Natural killer cell (primary cell): ENCODE measurements around the gene ICAM3. TPM values are rescaled to one million over a fixed set of nuclear protein-coding genes. Genes with fewer than 3 reads are reported as not detected.
"Not testable (repeated sequence)": the region's sequence is repeated elsewhere in the genome, so short reads cannot be mapped to it uniquely, and the experiment has no call there.

Experiments
- ATAC-seq, 3 donors: fragments of 150-1000 bp in 2 of 3; fragments of 200-7000 bp in 1 of 3; cut with Tn5 transposase; 1 replicate in 1 of 3; 2 replicates in 2 of 3; pipeline ENCODE4 v1.10.0; 2021; ENCODE audit warnings: mild to moderate bottlenecking in 2 of 3, moderate library complexity in 2 of 3
- DNase-seq, 2 donors: peaks; one replicate each; pipeline versions ENCODE4 v3.0.0 to v3.0.0-alpha.2; 2013 to 2021; ENCODE audit warnings: mixed read lengths in 1 of 2
- H3K27ac ChIP-seq: one replicate; pipeline ENCODE4 v1.5.1; 2013; ENCODE audit warnings: mild to moderate bottlenecking, low read length
- H3K27me3 ChIP-seq: one replicate; pipeline ENCODE4 v1.6.1; 2013; ENCODE audit warnings: low read length; ENCODE audit not compliant: control insufficient read depth, insufficient read depth
- H3K36me3 ChIP-seq: one replicate; pipeline ENCODE4 v1.6.1; 2013; ENCODE audit warnings: low read length; ENCODE audit not compliant: control insufficient read depth, insufficient read depth
- H3K4me1 ChIP-seq: one replicate; pipeline ENCODE4 v1.6.1; 2013; ENCODE audit warnings: low read length; ENCODE audit not compliant: control insufficient read depth, insufficient read depth
- H3K4me3 ChIP-seq: one replicate; pipeline ENCODE4 v1.5.1; 2013; ENCODE audit warnings: low read length
- H3K9me3 ChIP-seq: one replicate; pipeline ENCODE4 v1.6.1; 2013; ENCODE audit warnings: low read length; ENCODE audit not compliant: control insufficient read depth, insufficient read depth
- H3K27ac Mint-ChIP-seq, 2 donors: one replicate each; pipeline ENCODE4 v1.8.0; 2022; ENCODE audit warnings: mild to moderate bottlenecking in 2 of 2, mixed read lengths in 2 of 2, moderate library complexity in 1 of 2
- H3K27me3 Mint-ChIP-seq, 2 donors: one replicate each; pipeline ENCODE4 v1.8.0; 2022; ENCODE audit warnings: low read depth in 2 of 2, mixed read lengths in 2 of 2
- H3K36me3 Mint-ChIP-seq: one replicate; pipeline ENCODE4 v1.8.0; 2022; ENCODE audit warnings: mixed read lengths
- H3K4me1 Mint-ChIP-seq, 2 donors: one replicate each; pipeline ENCODE4 v1.8.0; 2022; ENCODE audit warnings: mixed read lengths in 2 of 2
- H3K4me3 Mint-ChIP-seq: one replicate; pipeline ENCODE4 v1.8.0; 2022; ENCODE audit warnings: mild to moderate bottlenecking, moderate library complexity, mixed read lengths
- H3K9me3 Mint-ChIP-seq, 2 donors: one replicate each; pipeline ENCODE4 v1.8.0; 2022; ENCODE audit warnings: mixed read lengths in 2 of 2
- WGBS: methylation state at CpG from one replicate; pipeline ENCODE4 v1.1.7; 2013; ENCODE audit warnings: missing lambda C conversion rate; ENCODE audit not compliant: insufficient coverage; 5-methylcytosine and 5-hydroxymethylcytosine counted together
- intact Hi-C: fragments of 100-400 bp; cut with micrococcal nuclease; formaldehyde crosslinking; loops from one replicate; pipeline ENCODE4 v1.14.2; 2022
- total RNA-seq, 4 donors: library from RNA; stranded (reverse); fragments of 120-200 nt in 1 of 4; gene quantifications; one replicate each; pipeline versions ENCODE4 v1.2.3 to v1.2.4, GENCODE V29; 2013 to 2022
- TF ChIP-seq, protein P1 (sequence below): fragments of 200-600 bp; IDR thresholded peaks from one replicate; pipeline ENCODE4 v1.8.0; 2022; ENCODE audit warnings: antibody characterized with exemption

ICAM3 gene, protein sequence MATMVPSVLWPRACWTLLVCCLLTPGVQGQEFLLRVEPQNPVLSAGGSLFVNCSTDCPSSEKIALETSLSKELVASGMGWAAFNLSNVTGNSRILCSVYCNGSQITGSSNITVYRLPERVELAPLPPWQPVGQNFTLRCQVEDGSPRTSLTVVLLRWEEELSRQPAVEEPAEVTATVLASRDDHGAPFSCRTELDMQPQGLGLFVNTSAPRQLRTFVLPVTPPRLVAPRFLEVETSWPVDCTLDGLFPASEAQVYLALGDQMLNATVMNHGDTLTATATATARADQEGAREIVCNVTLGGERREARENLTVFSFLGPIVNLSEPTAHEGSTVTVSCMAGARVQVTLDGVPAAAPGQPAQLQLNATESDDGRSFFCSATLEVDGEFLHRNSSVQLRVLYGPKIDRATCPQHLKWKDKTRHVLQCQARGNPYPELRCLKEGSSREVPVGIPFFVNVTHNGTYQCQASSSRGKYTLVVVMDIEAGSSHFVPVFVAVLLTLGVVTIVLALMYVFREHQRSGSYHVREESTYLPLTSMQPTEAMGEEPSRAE
- total RNA-seq: 100 to 1,000 TPM; 189 to 224 (median 199) TPM
- 228 TPM for total RNA-seq (2013)

DNA sequence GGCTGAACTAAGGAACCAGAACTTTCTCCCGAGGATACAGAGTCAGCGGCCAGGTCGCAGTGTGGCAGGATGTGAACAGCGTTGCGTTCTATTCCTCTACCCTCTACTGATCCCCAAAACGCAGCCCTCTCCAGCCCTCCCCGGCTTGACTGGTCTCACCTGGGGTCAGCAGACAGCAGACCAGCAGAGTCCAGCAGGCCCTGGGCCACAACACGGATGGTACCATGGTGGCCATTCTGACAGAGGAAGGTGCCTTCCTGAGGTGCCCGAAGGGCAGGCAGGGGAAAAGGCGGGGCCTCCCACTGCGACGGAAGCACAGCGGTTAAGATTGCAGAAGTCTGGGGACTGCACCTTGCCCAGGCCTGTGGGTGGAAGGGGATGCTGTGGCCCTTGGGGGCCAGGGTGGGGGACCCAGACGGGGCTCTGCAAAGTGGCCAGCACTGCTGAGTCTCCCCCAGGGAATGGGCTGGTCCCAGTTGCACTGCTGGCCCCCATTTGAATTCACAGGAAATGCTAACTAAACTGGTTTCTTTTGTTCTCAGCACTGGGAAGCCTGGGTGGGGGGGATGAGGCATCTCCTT is at the start of gene ICAM3:
ICAM3 (minus strand) TSS at position 245 of the 581 bp plus-strand sequence; CDS start at position 235, 10 bp downstream.
- Mint-ChIP-seq H3K36me3 (no peaks in the 10 kb centered on the region), H3K27me3 (no peaks in the 10 kb centered on the region), H3K4me3 (peak within 1 kb of the TSS; percentile 95), H3K4me1 (peaks cover 15 to 24% of the 10 kb centered on the region in 2 donors), H3K27ac (peak within 1 kb of the TSS; percentile 82 to 92), H3K9me3 (no peaks in the 10 kb centered on the region)
- peak; percentile 49 to 72 for DNase-seq
- peak; percentile 90 to 96 (median 94) for ATAC-seq
- 0% methylated on average over 14 of the region's 14 CpGs for WGBS
- intact Hi-C loops: loop anchor here (2.0 kb wide), 1 partner anchor 71 kb away; no protein-coding TSS in a partner anchor
- Histone ChIP-seq H3K27me3 (no peaks in the 10 kb centered on the region), H3K36me3 (peaks cover 9% of the 10 kb centered on the region), H3K4me1 (peaks cover 34% of the 10 kb centered on the region), H3K9me3 (no peaks in the 10 kb centered on the region), H3K27ac (peak within 1 kb of the TSS; percentile 80), H3K4me3 (peak within 1 kb of the TSS; percentile 87)
- TF ChIP-seq, protein P1, sequence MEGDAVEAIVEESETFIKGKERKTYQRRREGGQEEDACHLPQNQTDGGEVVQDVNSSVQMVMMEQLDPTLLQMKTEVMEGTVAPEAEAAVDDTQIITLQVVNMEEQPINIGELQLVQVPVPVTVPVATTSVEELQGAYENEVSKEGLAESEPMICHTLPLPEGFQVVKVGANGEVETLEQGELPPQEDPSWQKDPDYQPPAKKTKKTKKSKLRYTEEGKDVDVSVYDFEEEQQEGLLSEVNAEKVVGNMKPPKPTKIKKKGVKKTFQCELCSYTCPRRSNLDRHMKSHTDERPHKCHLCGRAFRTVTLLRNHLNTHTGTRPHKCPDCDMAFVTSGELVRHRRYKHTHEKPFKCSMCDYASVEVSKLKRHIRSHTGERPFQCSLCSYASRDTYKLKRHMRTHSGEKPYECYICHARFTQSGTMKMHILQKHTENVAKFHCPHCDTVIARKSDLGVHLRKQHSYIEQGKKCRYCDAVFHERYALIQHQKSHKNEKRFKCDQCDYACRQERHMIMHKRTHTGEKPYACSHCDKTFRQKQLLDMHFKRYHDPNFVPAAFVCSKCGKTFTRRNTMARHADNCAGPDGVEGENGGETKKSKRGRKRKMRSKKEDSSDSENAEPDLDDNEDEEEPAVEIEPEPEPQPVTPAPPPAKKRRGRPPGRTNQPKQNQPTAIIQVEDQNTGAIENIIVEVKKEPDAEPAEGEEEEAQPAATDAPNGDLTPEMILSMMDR: no peak

DNA sequence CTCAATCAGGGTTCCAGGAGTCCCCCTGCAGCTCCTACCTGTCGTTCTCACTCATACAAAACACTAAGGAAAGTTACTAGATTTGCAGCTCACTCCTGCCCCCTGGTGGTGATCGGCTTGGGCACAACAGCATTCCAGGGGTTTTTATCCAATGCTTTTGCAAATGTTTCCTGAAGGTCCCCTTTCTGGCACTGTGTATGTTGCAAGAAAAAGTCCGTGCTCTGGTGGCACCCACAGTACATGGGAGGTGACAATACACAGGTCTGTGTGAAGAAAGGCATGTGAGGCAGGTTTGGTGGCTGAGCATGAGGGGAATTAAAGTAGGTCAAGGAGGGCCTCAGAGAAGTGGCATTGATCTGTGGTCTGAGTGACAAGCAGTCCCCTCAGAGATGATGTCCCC is 49.5 kb upstream of the ICAM3 start:
- intact Hi-C loops: loop anchor here (1.0 to 10.0 kb wide), 4 partner anchors 46 to 454 kb away; no protein-coding TSS in a partner anchor
- H3K4me1 ChIP-seq: peaks cover 6% of the 10 kb centered on the region
- H3K27me3 Mint-ChIP-seq: no peaks in the 10 kb centered on the region

DNA sequence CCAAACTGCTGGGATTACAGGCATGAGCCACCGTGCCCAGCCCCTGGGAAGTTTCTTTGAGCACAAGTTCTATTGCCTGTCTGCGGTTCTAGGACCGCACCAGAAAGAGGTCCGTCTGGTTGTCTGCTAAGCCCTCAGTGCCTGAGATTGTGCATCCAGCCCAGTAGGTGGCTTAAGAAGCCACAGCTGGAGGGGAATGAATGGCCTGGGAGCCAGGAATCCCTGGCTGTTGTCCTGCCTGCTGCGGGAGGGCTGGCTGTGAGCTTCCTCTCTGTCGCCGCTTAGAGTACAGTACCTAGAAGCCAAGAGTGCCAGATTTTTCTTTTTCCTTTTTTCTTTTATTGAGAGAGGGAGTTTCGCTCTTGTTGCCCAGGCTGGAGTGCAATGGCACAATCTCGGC is 45.2 kb upstream of the ICAM3 start:
- Histone ChIP-seq H3K27me3 (no peaks in the 10 kb centered on the region), H3K9me3 (no peaks in the 10 kb centered on the region), H3K4me3 (no peak overlapping the region), H3K4me1 (peaks cover 19% of the 10 kb centered on the region), H3K36me3 (no peaks in the 10 kb centered on the region), H3K27ac (no peak overlapping the region)
- intact Hi-C loops: loop anchor here (10.0 kb wide), 1 partner anchor 50 kb away; no protein-coding TSS in a partner anchor
- no peak for DNase-seq
- Mint-ChIP-seq H3K4me1 (peaks cover 17 to 22% of the 10 kb centered on the region in 2 donors), H3K27ac (no peak overlapping the region), H3K36me3 (no peaks in the 10 kb centered on the region), H3K4me3 (no peak overlapping the region), H3K9me3 (no peaks in the 10 kb centered on the region), H3K27me3 (no peaks in the 10 kb centered on the region)
- no peak for ATAC-seq
- 95% methylated on average over 9 of the region's 9 CpGs for WGBS
- TF ChIP-seq, protein P1: no peak

More for the DNA sequence above, 49.5 kb upstream of the ICAM3 start:
- H3K4me3 ChIP-seq: no peak overlapping the region
- H3K36me3 ChIP-seq: peaks cover 24% of the 10 kb centered on the region
- Mint-ChIP-seq H3K36me3 (no peaks in the 10 kb centered on the region), H3K4me3 (no peak overlapping the region), H3K27ac (peak overlapping the region in 1 of 2 donors; percentile 54), H3K9me3 (no peaks in the 10 kb centered on the region), H3K4me1 (peaks cover 4 to 10% of the 10 kb centered on the region in 2 donors)
- H3K27me3 ChIP-seq: no peaks in the 10 kb centered on the region
- 4% methylated on average over 3 of the region's 3 CpGs for WGBS
- no peak overlapping the region for H3K27ac ChIP-seq
- ATAC-seq (peak; percentile 55 to 68 (median 61)), DNase-seq (peak; percentile 82 to 91)
- TF ChIP-seq, protein P1: peak; percentile 93
- H3K9me3 ChIP-seq: no peaks in the 10 kb centered on the region

DNA sequence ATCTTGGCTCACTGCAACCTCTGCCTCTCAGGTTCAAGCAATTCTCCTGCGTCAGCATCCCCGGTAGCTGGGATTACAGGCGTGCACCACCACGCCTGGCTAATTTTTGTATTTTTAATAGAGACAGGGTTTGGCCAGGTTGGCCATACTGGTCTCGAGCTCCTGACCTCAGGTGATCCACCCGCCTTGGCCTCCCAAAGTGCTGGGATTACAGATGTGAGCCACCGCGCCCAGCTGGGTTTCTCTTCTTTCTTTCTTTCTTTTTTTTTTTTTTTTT is 43.7 kb upstream of the ICAM3 start:
- peaks cover 19 to 26% of the 10 kb centered on the region in 2 donors for H3K4me1 Mint-ChIP-seq
- H3K36me3 ChIP-seq, H3K27ac Mint-ChIP-seq, H3K4me3 ChIP-seq, ATAC-seq, H3K9me3 Mint-ChIP-seq, H3K9me3 ChIP-seq, H3K27me3 ChIP-seq, H3K4me3 Mint-ChIP-seq, DNase-seq, H3K27ac ChIP-seq, H3K27me3 Mint-ChIP-seq, H3K36me3 Mint-ChIP-seq: not testable (repeated sequence)
- peaks cover 20% of the 10 kb centered on the region for H3K4me1 ChIP-seq
- WGBS: 94% methylated on average over 8 of the region's 8 CpGs
- intact Hi-C loops: loop anchor here (10.0 kb wide), 1 partner anchor 52 kb away; no protein-coding TSS in a partner anchor
